Neutrophil (primary cell): ENCODE results near the gene THRB.

ENCODE experiments used
- H3K27ac ChIP-seq: fragments of 200-600 bp; sonication (generic); 2 replicates; pipeline ENCODE4 v1.5.1; 2016; ENCODE audit warnings: mild to moderate bottlenecking, moderate library complexity
- H3K27me3 ChIP-seq: fragments of 200-600 bp; sonication (generic); 2 replicates; pipeline ENCODE4 v1.6.0; 2016; ENCODE audit warnings: mild to moderate bottlenecking
- H3K36me3 ChIP-seq: fragments of 200-600 bp; sonication (generic); 2 replicates; pipeline ENCODE4 v1.5.1; 2017
- H3K4me1 ChIP-seq, 2 experiments: fragments of 200-600 bp in 1 of 2; sonication (generic) in 1 of 2; 1 replicate in 1 of 2; 2 replicates in 1 of 2; pipeline versions ENCODE4 v1.5.1 to v1.6.1; 2013 to 2016; ENCODE audit warnings: low read depth in 1 of 2, low read length in 1 of 2, mild to moderate bottlenecking in 1 of 2, moderate library complexity in 1 of 2; ENCODE audit not compliant: control insufficient read depth in 1 of 2, insufficient read depth in 1 of 2
- H3K4me3 ChIP-seq, 2 experiments: fragments of 200-600 bp in 1 of 2; sonication (generic) in 1 of 2; 1 replicate in 1 of 2; 2 replicates in 1 of 2; pipeline ENCODE4 v1.5.1; 2013 to 2016; ENCODE audit warnings: low read depth in 1 of 2, low read length in 1 of 2, mild to moderate bottlenecking in 1 of 2, moderate library complexity in 1 of 2
- H3K9me3 ChIP-seq: fragments of 200-600 bp; sonication (generic); 2 replicates; pipeline ENCODE4 v1.5.1; 2016
- CTCF ChIP-seq: fragments of 200-600 bp; sonication (generic); IDR thresholded peaks from 2 replicates; pipeline ENCODE4 v1.5.1; 2016; ENCODE audit warnings: antibody characterized with exemption

Gene THRB

GRCh38 chr3:24137958-24138875 is 356.4 kb downstream of the THRB start:
- no peak for TF ChIP-seq CTCF
- Histone ChIP-seq H3K4me3 (no peak overlapping the region), H3K9me3 (no peaks in the 10 kb centered on the region), H3K36me3 (no peaks in the 10 kb centered on the region), H3K27me3 (no peaks in the 10 kb centered on the region), H3K27ac (no peak overlapping the region), H3K4me1 (no peaks in the 10 kb centered on the region)

- TF ChIP-seq CTCF: no peak
- Histone ChIP-seq H3K4me3 (no peak overlapping the region), H3K27ac (no peak overlapping the region), H3K27me3 (no peaks in the 10 kb centered on the region), H3K36me3 (no peaks in the 10 kb centered on the region), H3K9me3 (no peaks in the 10 kb centered on the region), H3K4me1 (no peaks in the 10 kb centered on the region)
These were observed 357.3 kb downstream of the THRB start for GRCh38 chr3:24137334-24137733.

GRCh38 chr3:24136624-24137310 is 357.9 kb downstream of the THRB start:
- Histone ChIP-seq H3K4me3 (no peak overlapping the region), H3K36me3 (no peaks in the 10 kb centered on the region), H3K9me3 (no peaks in the 10 kb centered on the region), H3K27ac (no peak overlapping the region), H3K4me1 (no peaks in the 10 kb centered on the region), H3K27me3 (no peaks in the 10 kb centered on the region)
- TF ChIP-seq CTCF: no peak

GRCh38 chr3:24135280-24135679 is 359.4 kb downstream of the THRB start:
- H3K27me3 ChIP-seq: no peaks in the 10 kb centered on the region
- no peaks in the 10 kb centered on the region for H3K4me1 ChIP-seq
- no peak overlapping the region for H3K4me3 ChIP-seq
- H3K9me3 ChIP-seq: no peaks in the 10 kb centered on the region
- no peak overlapping the region for H3K27ac ChIP-seq
- no peaks in the 10 kb centered on the region for H3K36me3 ChIP-seq
- TF ChIP-seq CTCF: no peak

GRCh38 chr3:24133942-24134341 is 360.7 kb downstream of the THRB start:
- Histone ChIP-seq H3K4me3 (no peak overlapping the region), H3K27me3 (no peaks in the 10 kb centered on the region), H3K36me3 (no peaks in the 10 kb centered on the region), H3K4me1 (no peaks in the 10 kb centered on the region), H3K9me3 (no peaks in the 10 kb centered on the region), H3K27ac (no peak overlapping the region)
- TF ChIP-seq CTCF: no peak
